T-helper 1 cell (primary cell): ENCODE data around the gene ADAMTS5.

Source experiments
- DNase-seq, 5 donors: peaks; one replicate each; pipeline ENCODE4 v3.0.0-alpha.2; 2012 to 2020

Gene ADAMTS5

DNA sequence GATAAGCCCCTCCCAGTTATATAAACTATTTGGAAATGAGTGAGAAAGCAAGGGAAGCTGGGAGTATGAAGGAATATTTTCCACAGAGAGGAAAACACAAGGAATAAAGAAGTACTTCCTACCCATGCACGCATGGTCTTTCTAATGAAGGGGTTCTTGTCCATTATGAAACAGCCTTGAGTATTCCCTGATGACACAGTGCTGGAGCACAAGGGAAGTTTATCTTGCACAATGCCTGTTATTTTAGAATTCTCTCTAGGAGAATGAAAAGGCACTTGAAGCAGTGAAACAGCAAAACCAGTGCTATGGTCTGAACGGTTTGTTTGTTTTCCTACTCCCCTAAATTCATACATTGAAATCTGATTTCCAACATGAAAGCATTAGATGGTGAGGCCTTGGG is 83.1 kb downstream of the ADAMTS5 start:
- DNase-seq: no peak

DNA sequence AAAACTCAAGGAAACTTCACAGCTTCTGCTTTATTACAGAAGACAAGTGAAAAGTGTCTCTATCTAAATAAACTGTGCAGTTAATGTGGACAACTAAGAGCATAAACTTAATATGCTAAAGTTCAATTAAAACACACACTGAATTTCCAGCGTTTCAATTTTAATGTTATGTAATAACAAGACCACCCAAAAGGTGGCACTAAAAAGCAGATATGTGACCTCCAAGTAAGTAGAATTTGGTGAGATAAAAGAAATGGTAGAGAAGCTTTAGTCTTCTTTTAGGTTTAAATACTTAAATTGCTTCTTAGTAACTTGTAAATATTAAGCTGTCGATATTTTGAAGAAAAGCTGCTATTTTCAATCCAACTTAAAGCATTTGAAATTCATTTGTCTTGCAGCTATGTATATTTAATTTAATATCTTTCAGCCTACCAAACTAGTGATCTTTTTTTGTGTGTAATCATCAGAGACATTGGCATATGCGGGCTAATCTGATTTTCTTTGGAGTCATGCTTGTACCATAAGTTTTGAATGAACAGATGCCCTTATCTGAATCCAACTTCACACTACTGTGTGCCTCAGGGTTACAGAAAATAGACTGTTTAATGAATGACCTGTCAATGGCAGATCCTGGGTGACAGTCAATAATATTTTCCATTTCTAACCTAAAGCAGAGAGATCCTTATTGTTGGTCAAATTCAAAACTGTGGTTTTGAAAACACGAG is 85.2 kb downstream of the ADAMTS5 start:
- no peak for DNase-seq

DNA sequence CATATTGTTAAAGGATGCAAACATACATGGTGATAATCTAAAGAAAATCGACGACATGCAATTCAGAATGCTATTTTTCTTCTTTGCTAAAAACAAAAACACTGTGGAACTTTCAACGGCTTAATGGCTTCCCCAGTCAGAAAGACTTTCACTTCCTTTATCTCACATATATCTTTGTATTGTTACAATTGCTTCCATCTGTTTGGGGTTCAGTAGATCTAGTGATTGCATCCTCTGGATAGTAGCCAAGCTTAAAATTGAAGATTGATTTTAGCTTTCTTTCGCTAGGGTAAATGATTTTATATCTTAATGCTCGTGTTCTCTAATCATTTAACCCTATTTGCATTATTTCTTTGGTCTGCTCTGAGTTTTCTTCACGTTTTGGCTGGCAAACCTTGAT is 89.9 kb downstream of the ADAMTS5 start:
- DNase-seq: no peak

DNA sequence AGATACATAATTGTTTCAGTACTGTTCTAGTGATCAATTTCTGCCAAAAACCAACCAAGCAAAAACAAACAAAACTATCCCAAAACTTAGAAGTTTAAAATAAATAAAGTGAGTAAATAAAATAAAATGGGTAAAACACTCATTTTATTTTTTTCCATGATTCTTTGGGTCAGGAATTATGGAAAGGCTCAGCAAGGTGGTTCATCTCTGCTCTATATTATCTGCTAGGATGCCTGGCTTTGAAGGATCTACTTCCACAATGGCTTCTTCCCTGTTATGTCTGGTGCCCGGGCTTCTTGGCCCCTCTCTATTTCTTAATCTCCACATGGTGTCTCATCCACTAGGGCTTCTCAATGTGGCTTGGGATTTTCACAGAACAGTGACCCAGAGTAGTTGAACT is 92.5 kb downstream of the ADAMTS5 start:
- no peak for DNase-seq
